ENCODE measurements around the gene CASZ1.

The CASZ1 gene

GRCh38 chr1:10774615-10775310, 21.7 kb downstream of the CASZ1 start:
- DNase-seq: no peak

- DNase-seq: no peak
Observed at GRCh38 chr1:10773851-10774614, 22.4 kb downstream of the CASZ1 start.

- peak; percentile 85 for DNase-seq
Observed at GRCh38 chr1:10773376-10773775, 23.1 kb downstream of the CASZ1 start.

GRCh38 chr1:10772711-10773110, 23.7 kb downstream of the CASZ1 start:
- DNase-seq: peak; percentile 65

GRCh38 chr1:10771789-10772188, 24.7 kb downstream of the CASZ1 start:
- peak; percentile 92 for DNase-seq

DNA sequence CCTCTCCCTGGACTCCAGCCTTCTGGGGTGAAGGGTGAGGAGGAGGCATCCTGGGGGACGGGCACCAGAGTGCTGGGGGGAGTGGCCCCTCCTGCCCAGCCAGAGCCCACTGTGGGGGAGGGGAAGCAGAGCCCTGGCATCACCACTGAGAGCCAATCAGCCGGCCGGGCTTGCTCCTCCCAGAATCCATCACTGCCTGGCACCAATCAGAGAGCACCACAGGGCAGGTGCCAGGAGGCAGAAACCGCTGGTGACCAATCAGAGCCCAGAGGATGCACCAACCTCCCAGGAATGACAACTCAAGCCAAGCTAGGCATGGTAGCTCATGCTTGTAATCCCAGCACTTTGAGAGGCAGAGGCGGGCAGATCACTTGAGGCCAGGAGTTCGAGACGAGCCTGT, 27.9 kb downstream of the CASZ1 start:
- DNase-seq: no peak

DNA sequence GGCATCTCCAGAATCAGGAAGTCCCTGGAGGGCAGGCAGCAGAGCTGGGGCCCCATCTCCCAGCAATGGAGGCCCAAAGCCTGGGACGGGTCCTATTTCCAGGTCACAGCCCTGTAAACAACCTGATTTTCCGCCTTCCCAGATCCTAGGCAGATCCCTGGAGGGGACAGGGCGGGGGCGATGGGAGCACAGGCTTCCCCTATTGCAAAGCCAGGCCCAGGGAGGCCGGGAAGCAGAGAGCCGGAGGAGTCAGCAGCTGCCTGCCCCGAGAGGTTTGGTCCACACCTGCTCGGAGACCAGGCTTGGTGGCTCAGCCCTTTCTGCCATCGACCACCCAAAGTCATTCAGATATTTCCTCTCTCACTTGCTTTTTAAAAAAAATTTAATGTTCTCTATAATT, 29.2 kb downstream of the CASZ1 start:
- DNase-seq: peak; percentile 85

DNA sequence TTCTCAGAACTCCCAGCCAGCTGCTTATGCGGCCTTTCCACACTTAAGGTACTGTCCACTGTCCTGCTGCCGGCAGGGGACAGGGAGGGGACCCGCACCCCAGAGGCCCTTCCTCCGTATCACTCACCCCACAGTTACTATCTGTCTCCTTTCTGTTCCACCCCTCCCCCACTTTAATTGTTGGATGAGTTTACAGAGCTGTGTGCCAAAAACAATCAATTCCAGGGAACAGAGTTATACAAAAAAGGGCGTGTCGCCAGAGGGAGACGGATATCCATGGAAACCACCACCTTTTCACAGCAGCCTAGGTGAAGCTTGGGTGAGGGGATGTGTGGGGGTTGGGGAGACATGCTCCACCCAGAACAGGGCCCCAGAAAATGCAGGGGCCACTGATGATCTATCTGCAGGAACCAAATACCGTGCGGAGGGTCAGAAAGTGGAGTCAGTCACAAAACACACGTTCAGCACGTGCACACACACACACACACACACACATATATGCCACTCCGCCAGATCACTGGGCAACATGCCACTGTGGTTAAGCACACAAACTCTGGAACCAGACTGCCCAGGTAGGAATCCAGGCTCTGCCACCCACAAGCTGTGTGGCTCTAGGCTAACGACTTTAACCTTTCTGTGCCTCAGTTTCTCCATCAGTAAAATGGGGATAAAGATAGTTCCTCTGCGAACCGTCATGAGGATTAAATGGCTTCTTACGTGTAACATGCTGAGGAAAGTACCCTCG, 30.5 kb downstream of the CASZ1 start:
- peak; percentile 100 for DNase-seq

GRCh38 chr1:10765304-10765703, 31.1 kb downstream of the CASZ1 start:
- DNase-seq: no peak

GRCh38 chr1:10764296-10764798, 32.1 kb downstream of the CASZ1 start:
- no peak for DNase-seq

GRCh38 chr1:10762875-10763274, 33.6 kb downstream of the CASZ1 start:
- no peak for DNase-seq

DNA sequence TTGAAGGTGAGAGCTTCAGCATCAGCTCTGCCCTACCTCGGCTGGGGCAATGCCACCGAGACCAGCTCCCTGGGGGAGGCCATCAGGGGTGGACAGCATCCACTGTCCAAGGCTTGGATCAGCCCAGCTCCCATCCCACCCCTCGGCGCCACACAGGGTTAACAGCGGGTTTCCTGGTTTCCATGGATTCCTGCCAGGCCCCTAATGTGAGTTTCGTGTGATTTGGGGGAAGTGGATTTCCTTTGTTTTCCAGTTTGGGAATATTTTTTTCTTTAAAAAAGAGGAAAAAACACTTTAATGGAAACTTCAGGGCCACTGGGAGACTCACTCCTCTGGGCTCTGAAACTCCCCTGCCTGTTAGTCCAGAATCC, 34.3 kb downstream of the CASZ1 start:
- no peak for DNase-seq

- DNase-seq: peak; percentile 57
Observed at GRCh38 chr1:10761503-10762152, 34.8 kb downstream of the CASZ1 start.

GRCh38 chr1:10760566-10761502, 35.6 kb downstream of the CASZ1 start:
- no peak for DNase-seq

DNA sequence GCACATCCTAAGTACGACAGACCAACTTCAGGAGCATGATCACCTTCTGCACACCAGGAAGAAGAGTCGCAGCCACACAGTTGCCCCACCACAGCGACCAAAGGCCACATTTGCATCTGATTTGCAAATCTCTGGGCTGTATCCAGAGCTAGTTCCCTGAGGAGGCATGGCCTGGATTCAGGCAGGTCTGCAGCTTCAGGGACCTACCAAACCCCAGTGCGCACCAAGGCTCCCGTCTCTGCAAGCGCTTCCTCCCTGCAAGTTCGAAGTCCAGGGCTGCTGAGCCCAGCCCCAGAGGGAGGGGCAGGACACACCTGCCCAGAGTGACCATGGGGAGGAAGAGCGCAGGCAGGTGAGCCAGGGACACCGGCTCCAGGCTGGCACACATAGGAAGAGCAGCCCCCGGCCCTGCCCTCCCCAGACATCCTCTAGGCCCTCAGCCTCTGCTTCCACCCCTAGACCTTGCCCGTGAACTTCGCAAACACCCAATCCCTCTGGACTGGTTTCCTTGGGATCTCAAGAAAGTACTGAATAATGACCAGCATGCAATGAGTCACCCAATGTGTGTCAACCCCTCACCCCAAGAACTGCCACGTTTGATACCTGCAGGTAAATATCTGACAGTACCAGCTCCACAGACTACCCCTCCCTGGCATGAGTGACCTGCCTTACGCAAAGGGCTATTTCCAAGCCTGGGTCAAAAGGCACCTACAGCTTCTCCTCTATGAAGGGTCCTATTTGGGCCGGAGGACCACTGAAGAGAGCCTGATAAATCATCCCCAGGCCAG, 36.8 kb downstream of the CASZ1 start:
- no peak for DNase-seq

DNA sequence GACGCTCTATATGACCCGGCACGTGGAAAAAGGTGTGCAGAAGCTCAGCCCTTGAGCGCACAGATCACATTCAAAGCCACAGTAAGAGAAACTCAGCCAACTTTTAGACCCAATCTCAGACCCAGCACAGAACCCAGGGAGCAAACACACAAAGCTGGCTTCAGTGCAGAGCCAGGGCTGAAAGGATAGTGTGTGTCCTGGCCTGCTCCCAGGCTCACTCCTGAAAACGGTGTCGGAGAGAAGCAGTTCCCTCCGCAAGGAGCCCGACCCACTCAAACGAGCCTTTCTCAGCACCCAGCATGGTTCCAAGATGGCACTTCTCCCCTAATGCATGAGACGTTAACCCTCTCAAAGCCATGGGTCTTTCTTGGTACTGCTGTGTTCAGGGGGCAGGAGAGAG, 39.6 kb downstream of the CASZ1 start:
- no peak for DNase-seq

DNA sequence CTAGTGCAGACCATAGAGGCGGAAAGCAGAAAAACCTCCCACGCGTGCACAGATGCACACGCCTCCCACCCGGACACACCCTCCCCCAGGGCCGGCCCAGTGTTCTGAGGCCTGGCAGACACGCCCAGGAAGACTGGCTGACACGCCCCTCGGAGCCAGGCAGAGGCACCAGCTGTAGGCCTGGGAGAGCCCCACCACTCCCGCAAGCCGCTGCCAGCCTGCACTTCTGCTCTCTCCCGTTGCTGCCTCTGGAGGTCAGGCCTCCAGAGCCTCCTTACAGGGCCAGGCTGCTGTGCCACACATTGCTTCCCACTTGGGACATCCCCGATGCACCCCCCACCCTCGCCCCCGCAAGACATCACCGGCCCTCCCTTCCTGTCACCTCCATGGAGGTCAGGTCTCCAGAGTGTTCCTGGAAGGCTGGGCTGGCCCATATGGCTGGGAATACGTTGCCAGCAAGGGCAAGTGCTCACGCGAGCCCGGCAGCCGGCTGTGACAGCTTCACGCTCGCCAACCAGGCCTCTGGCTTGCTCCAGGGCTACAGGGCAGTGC, 40.4 kb downstream of the CASZ1 start:
- DNase-seq: peak; percentile 96

GRCh38 chr1:10754568-10755329, 41.7 kb downstream of the CASZ1 start:
- no peak for DNase-seq

DNA sequence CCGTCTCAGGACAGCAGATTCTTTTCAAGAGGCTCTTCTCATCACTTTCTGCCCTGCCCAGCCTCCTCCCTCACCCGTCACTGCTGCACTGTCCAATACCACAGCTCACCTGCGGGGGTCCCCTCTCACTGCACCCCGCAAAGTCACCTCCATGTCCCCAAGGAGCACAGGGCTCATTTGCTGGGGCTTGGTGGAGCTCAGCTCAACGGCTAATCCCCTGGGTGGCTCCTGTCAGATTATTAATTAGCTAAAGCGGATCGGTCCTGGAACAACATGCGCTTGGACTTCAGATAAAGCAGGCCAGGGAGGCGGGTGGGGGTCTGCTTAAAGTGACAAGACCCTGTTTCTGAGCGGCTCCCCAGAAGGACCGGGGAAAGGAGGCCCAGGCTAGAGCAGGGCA, 43.1 kb downstream of the CASZ1 start:
- DNase-seq: no peak

DNA sequence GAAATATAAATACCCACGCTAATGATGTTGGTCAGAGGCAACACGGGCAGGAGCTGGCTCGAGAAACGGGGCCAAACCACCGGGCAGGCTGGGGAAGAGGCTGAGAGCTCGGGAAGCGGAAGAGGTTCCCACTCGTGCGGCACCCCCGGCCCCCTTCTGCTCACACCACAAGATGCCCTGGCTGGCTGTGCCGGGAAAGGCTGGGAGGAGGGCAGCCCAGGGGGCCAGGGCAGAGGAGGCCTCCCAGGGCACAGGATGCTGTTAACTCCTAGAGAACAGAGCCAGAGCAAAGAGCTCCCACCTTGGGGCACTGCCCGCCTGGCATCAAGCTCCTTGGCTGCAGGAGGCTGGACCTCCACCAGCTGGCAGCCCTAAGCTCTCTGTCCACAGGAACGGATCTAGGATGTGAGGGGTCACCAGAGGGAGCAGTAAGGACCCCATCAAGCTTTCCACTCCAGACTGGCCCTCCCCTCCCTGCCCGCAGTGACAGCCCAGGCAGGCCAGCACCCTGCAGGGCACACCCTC, 44.8 kb downstream of the CASZ1 start:
- no peak for DNase-seq
